Measurements from ENCODE around the gene ELF5.

GRCh38 chr11:34458525-34458924, 55.1 kb downstream of the ELF5 start:
- TF ChIP-seq CTCF (IDR thresholded peaks at IDR 0.05): no peak
- no peak for TF ChIP-seq POLR2A (IDR thresholded peaks at IDR 0.05)
